H1 (cell line): Measurements from ENCODE around the gene LMNTD1.

Experiments
- CHD2 ChIP-seq: IDR thresholded peaks from 2 replicates; pipeline ENCODE4 v1.6.1; 2012; ENCODE audit warnings: low read length, improper control_type of control experiment
- CTBP2 ChIP-seq: IDR thresholded peaks from 2 replicates; pipeline ENCODE4 v1.7.0; 2011; ENCODE audit warnings: borderline replicate concordance, mild to moderate bottlenecking, moderate library complexity, mixed read lengths, low read length; ENCODE audit not compliant: insufficient read depth, insufficient read length
- FOSL1 ChIP-seq: IDR thresholded peaks from 2 replicates; pipeline ENCODE4 v1.6.1; 2011; ENCODE audit warnings: mild to moderate bottlenecking, low read depth, low read length, moderate library complexity; ENCODE audit not compliant: insufficient read depth
- HDAC2 ChIP-seq, 2 experiments: fragments of 300-600 bp in 1 of 2; sonication (generic) in 1 of 2; IDR thresholded peaks; 2 replicates each; pipeline ENCODE4 v1.6.1; 2011 to 2012; ENCODE audit warnings: low read depth in 2 of 2, low read length in 2 of 2, mild to moderate bottlenecking in 2 of 2, moderate library complexity in 2 of 2, borderline replicate concordance in 1 of 2, inconsistent platforms in 1 of 2
- NRF1 ChIP-seq: IDR thresholded peaks from 2 replicates; pipeline ENCODE4 v1.6.1; 2011; ENCODE audit warnings: mild to moderate bottlenecking, low read depth, low read length, improper control_type of control experiment
- POLR2A ChIP-seq, 2 experiments: IDR thresholded peaks; 1 replicate in 1 of 2; 2 replicates in 1 of 2; pipeline ENCODE4 v1.6.1; 2011; ENCODE audit warnings: low read depth in 2 of 2, low read length in 2 of 2, mild to moderate bottlenecking in 2 of 2; ENCODE audit errors: control extremely low read depth in 1 of 2
- RBBP5 ChIP-seq: IDR thresholded peaks from 2 replicates; pipeline ENCODE4 v1.7.1; 2012; ENCODE audit warnings: low read depth, mild to moderate bottlenecking, inconsistent platforms, low read length, moderate library complexity, borderline replicate concordance
- RFX5 ChIP-seq: IDR thresholded peaks from 2 replicates; pipeline ENCODE4 v1.6.1; 2011; ENCODE audit warnings: low read depth, low read length, improper control_type of control experiment, borderline replicate concordance
- SAP30 ChIP-seq: fragments of 300-600 bp; sonication (generic); IDR thresholded peaks from 2 replicates; pipeline ENCODE4 v1.7.1; 2012; ENCODE audit warnings: low read length, moderate library complexity, mild to moderate bottlenecking, inconsistent platforms; ENCODE audit not compliant: insufficient read depth, insufficient replicate concordance
- TCF12 ChIP-seq: IDR thresholded peaks from 2 replicates; pipeline ENCODE4 v1.6.1; 2011; ENCODE audit warnings: low read depth, mild to moderate bottlenecking, low read length
- TF ChIP-seq, protein P1 (sequence below), 3 experiments: IDR thresholded peaks; 1 replicate in 2 of 3; 2 replicates in 1 of 3; pipeline versions ENCODE4 v1.5.1 to v1.6.1; 2011; ENCODE audit warnings: low read length in 3 of 3, mild to moderate bottlenecking in 3 of 3, inconsistent platforms in 2 of 3, low read depth in 1 of 3, moderate library complexity in 1 of 3; ENCODE audit not compliant: insufficient read depth in 1 of 3; ENCODE audit errors: control extremely low read depth in 1 of 3

DNA sequence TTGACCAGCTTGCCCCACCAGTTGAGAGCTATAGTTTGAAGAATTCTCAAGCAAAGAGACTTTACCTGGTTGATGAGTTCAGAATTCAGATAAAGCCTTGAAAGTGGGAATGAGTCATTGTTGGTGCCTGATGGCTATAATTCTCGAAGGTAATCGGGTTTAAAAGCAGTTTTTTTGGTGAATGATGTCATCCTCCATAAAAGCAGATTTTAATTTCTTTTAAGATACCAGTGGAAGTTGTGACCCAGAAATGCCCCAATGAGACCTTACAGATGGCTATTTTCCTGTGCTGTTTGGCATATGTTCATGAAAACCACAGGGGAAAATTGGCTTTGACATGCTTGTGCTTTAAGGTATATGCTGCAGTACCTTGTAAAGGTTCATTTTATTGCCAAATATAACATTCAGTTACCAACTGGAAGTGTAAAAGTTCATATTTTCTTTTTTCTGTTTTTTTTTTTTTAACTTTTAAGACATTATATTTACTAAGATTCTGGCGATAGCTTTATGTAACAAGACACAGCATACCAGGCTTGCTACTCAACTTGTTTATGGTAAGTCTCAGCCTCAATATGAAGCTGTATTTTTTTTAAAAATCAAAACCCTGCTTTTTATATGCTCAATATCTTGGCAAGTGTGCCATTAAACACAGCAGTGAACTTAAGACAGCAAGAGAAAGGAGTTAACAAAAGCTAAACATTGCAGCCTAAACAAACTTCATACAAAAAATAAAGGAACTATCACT lies 119.3 kb downstream of the LMNTD1 start:
- no peak for TF ChIP-seq CTBP2
- TF ChIP-seq, protein P1, sequence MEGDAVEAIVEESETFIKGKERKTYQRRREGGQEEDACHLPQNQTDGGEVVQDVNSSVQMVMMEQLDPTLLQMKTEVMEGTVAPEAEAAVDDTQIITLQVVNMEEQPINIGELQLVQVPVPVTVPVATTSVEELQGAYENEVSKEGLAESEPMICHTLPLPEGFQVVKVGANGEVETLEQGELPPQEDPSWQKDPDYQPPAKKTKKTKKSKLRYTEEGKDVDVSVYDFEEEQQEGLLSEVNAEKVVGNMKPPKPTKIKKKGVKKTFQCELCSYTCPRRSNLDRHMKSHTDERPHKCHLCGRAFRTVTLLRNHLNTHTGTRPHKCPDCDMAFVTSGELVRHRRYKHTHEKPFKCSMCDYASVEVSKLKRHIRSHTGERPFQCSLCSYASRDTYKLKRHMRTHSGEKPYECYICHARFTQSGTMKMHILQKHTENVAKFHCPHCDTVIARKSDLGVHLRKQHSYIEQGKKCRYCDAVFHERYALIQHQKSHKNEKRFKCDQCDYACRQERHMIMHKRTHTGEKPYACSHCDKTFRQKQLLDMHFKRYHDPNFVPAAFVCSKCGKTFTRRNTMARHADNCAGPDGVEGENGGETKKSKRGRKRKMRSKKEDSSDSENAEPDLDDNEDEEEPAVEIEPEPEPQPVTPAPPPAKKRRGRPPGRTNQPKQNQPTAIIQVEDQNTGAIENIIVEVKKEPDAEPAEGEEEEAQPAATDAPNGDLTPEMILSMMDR (IDR thresholded peaks at IDR 0.05; ENCODE audit: control extremely low read depth in 1 of 3, insufficient read depth in 1 of 3, low read depth in 1 of 3, low read length in 3 of 3): no peak
- TF ChIP-seq RBBP5: no peak
- no peak for TF ChIP-seq FOSL1
- no peak for TF ChIP-seq POLR2A (IDR thresholded peaks at IDR 0.05; ENCODE audit: control extremely low read depth in 1 of 2, low read depth in 2 of 2, low read length in 2 of 2)
- TF ChIP-seq CHD2: no peak
- TF ChIP-seq TCF12: no peak
- no peak for TF ChIP-seq HDAC2 (IDR thresholded peaks at IDR 0.05; ENCODE audit: borderline replicate concordance in 1 of 2, low read depth in 2 of 2, low read length in 2 of 2)
- no peak for TF ChIP-seq NRF1
- TF ChIP-seq RFX5: no peak
- TF ChIP-seq SAP30: no peak
